ENCODE data around the gene APOH. TPM values are rescaled to one million over a fixed set of nuclear protein-coding genes. Genes with fewer than 3 reads are reported as not detected.

APOH gene
- total and polyA plus RNA-seq, 9 of the 15 experiments (the other 6 are each of a cell fraction or from before 2014, with no cell fraction given) = 1.1 TPM; not detected in 8

- no peak for TF ChIP-seq ZNF609 (CRISPR knock-in tag; IDR thresholded peaks at IDR 0.05; ENCODE audit: borderline replicate concordance)
Measured at GRCh38 chr17:66221343-66221742, 7.9 kb downstream of the APOH start (continued).

- DNase-seq (ENCODE audit: extremely low read depth in 1 of 4, low spot score in 3 of 4) (no peak), FAIRE-seq (no peak), ATAC-seq (no peak)
- Histone ChIP-seq H3K4me1 (replicated peaks in 1 of 2; ENCODE audit: control insufficient read depth in 2 of 2, insufficient read depth in 2 of 2, low read length in 2 of 2) (no peaks in the 10 kb centered on the region), H4K20me1 (replicated peaks; ENCODE audit: control insufficient read depth, insufficient read depth, low read length) (no peaks in the 10 kb centered on the region), H3K27ac (ENCODE audit: extremely low read depth, low read depth, low read length) (no peak overlapping the region), H2AFZ (ENCODE audit: low read depth, low read length) (no peak overlapping the region), H3K4me2 (ENCODE audit: insufficient read depth, low read length) (no peak overlapping the region), H3K9me3 (replicated peaks; ENCODE audit: control insufficient read depth, insufficient read depth, low read depth, low read length) (no peaks in the 10 kb centered on the region), H3K9ac (ENCODE audit: insufficient read depth in 1 of 2, low read depth in 2 of 2, low read length in 2 of 2) (no peak overlapping the region), H3K4me3 (no peak overlapping the region), H3K9me1 (ENCODE audit: control insufficient read depth, insufficient read depth, low read length) (no peaks in the 10 kb centered on the region), H3K27me3 (ENCODE audit: control insufficient read depth in 2 of 2, insufficient read depth in 2 of 2, low read length in 2 of 2) (peaks cover 8 to 15% of the 10 kb centered on the region in 2 experiments; a peak in 4 of 5 replicates), H3K36me3 (ENCODE audit: control insufficient read depth, insufficient read depth, low read length) (no peaks in the 10 kb centered on the region), H3K79me2 (ENCODE audit: control insufficient read depth, insufficient read depth, low read length) (no peaks in the 10 kb centered on the region)
- in situ Hi-C loops (cut with MboI) = no loop called here
- no TSS peak for BruUV-seq (replicated peaks)
- intact Hi-C loops (cut with micrococcal nuclease) = no loop called here
- CTCF ChIA-PET (ENCODE audit: low intra/inter-chr PET ratio) = no interaction called here
- POLR2A ChIA-PET = no interaction called here
- under 1% methylated on average over 8 of the region's 8 CpGs for WGBS (ENCODE audit: insufficient coverage, low coverage, missing lambda C conversion rate)
- no peak for TF ChIP-seq EGR1 (conservative IDR thresholded peaks at IDR 0.05)
- no peak for TF ChIP-seq TEAD1 (CRISPR knock-in tag; IDR thresholded peaks at IDR 0.05)
- no peak for TF ChIP-seq RERE (CRISPR knock-in tag; IDR thresholded peaks at IDR 0.05; ENCODE audit: borderline replicate concordance)
- no peak for TF ChIP-seq ZNF311 (CRISPR knock-in tag; IDR thresholded peaks at IDR 0.05)
- TF ChIP-seq RAD51 (IDR thresholded peaks at IDR 0.05; ENCODE audit: borderline replicate concordance, low read depth) = no peak
- no peak for TF ChIP-seq CREB1 (IDR thresholded peaks at IDR 0.05)
- TF ChIP-seq CREB1 (CRISPR knock-in tag; IDR thresholded peaks at IDR 0.05) = no peak
- no peak for TF ChIP-seq ZNF146 (CRISPR knock-in tag; IDR thresholded peaks at IDR 0.05; ENCODE audit: unreplicated experiment)
- TF ChIP-seq DDX20 (tag; IDR thresholded peaks at IDR 0.05; ENCODE audit: low read depth) = no peak
Measured at GRCh38 chr17:66220079-66220835, 9.0 kb downstream of the APOH start.

Data from K562 (cell line).